Lung (tissue), 12 donors: ENCODE results near the gene VSTM2B. TPM values are rescaled to one million over a fixed set of nuclear protein-coding genes. Genes with fewer than 3 reads are reported as not detected.

Source experiments
- ATAC-seq: fragments of 200-7000 bp; cut with Tn5 transposase; one replicate; pipeline ENCODE4 v1.9.1; 2020; ENCODE audit warnings: moderate number of reproducible peaks; ENCODE audit not compliant: insufficient read depth, low FRiP score
- DNase-seq, 3 donors: peaks; one replicate each; pipeline ENCODE4 v3.0.0-alpha.2; 2013 to 2017
- H3K27ac ChIP-seq, 2 donors: one replicate each; pipeline ENCODE4 v1.5.1; 2013; ENCODE audit warnings: mild to moderate bottlenecking in 2 of 2, moderate library complexity in 2 of 2, control low read depth in 1 of 2, inconsistent platforms in 1 of 2, low read depth in 1 of 2, low read length in 1 of 2
- H3K27me3 ChIP-seq, 3 donors: one replicate each; pipeline ENCODE4 v1.5.1; 2013; ENCODE audit warnings: low read length in 2 of 3; ENCODE audit not compliant: control insufficient read depth in 3 of 3, insufficient read depth in 3 of 3
- H3K36me3 ChIP-seq, 4 donors: one replicate each; pipeline ENCODE4 v1.5.1; 2013; ENCODE audit warnings: low read length in 4 of 4, mild to moderate bottlenecking in 1 of 4, moderate library complexity in 1 of 4; ENCODE audit not compliant: control insufficient read depth in 4 of 4, insufficient read depth in 4 of 4
- H3K4me1 ChIP-seq, 5 donors: one replicate each; pipeline ENCODE4 v1.5.1; 2013; ENCODE audit warnings: low read length in 5 of 5, mild to moderate bottlenecking in 2 of 5, moderate library complexity in 1 of 5; ENCODE audit not compliant: control insufficient read depth in 5 of 5, insufficient read depth in 5 of 5
- H3K4me3 ChIP-seq: one replicate; pipeline ENCODE4 v1.5.1; 2013; ENCODE audit warnings: mild to moderate bottlenecking, control low read depth, moderate library complexity
- H3K9ac ChIP-seq, 2 donors: one replicate each; pipeline ENCODE4 v1.5.1; 2013; ENCODE audit warnings: low read length in 2 of 2, control low read depth in 1 of 2; ENCODE audit not compliant: insufficient read depth in 1 of 2
- H3K9me3 ChIP-seq, 4 donors: one replicate each; pipeline ENCODE4 v1.5.1; 2013; ENCODE audit warnings: low read length in 3 of 4, mild to moderate bottlenecking in 1 of 4, moderate library complexity in 1 of 4; ENCODE audit not compliant: control insufficient read depth in 4 of 4, insufficient read depth in 3 of 4
- WGBS, 2 donors: extraction: QIAGEN DNeasy Blood & Tissue Kit; methylation state at CpG; one replicate each; pipeline ENCODE4 v1.1.7; 2013; 5-methylcytosine and 5-hydroxymethylcytosine counted together
- polyA plus RNA-seq, 2 donors: library from polyadenylated mRNA; stranded (reverse); fragments of 200-250 nt; gene quantifications; one replicate each; pipeline ENCODE4 v1.2.1, GENCODE V29; 2013
- total RNA-seq, 2 donors: library from RNA; depleted of rRNA in 1 of 2; stranded (reverse); fragments of >200 nt in 1 of 2; gene quantifications; one replicate each; pipeline ENCODE4 v1.2.1, GENCODE V29; 2014 to 2021
- TF ChIP-seq, protein P1 (sequence below): IDR thresholded peaks from 2 replicates; pipeline ENCODE4 v1.5.1; 2012; ENCODE audit warnings: mild to moderate bottlenecking; ENCODE audit errors: control extremely low read depth, extremely low read depth
- donor health status: control.
- donor health status: control.
- donor health status: Bipolar disorder and iron deficiency.
- donor health status: healthy.
- donor health status: DM: yes; HTN: yes; CAD: no.

VSTM2B gene
- total and polyA plus RNA-seq, 4 donors = not detected

DNA sequence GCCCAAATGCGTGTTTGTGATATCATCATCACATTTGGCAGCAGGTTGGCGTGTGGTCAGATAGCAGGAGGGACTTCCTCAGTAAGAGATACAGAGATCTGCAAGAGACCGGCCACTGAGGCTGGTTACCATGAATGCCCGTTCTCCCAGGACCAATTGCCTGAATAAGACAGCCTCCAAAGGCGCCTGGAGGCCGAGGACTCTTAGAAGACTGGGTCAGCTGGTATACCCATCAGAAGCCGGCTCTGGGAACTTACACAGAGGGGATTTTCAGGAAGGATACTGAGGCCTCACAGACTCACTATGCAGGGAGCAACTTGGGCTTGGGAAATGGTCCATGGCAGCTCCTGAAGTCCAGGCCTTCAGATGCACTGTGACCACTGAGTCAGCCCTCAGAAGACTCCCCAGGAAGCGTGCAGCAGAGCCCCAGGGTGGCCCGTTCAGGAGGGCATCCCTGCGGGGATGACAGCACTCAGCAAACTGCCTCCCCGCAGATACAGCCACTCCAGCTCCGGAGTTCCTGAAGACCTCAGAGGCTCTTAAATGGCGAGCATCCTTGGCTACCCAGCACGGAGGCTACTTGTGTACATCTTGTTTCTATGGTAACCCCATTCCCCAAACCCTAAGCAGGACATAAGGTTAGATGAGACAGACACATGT lies 26.4 kb upstream of the VSTM2B start:
- DNase-seq = no peak
- H3K36me3 ChIP-seq = no peaks in the 10 kb centered on the region
- H3K4me3 ChIP-seq = no peak overlapping the region
- no peak overlapping the region for H3K9ac ChIP-seq
- 74 to 82% methylated on average over 14 of the region's 14 CpGs for WGBS, 2 donors
- peaks cover 0 to 8% (median 0%) of the 10 kb centered on the region in 4 donors for H3K9me3 ChIP-seq
- peaks cover 0 to 1% (median 0%) of the 10 kb centered on the region in 5 donors for H3K4me1 ChIP-seq
- H3K27ac ChIP-seq = no peak overlapping the region
- TF ChIP-seq, protein P1, sequence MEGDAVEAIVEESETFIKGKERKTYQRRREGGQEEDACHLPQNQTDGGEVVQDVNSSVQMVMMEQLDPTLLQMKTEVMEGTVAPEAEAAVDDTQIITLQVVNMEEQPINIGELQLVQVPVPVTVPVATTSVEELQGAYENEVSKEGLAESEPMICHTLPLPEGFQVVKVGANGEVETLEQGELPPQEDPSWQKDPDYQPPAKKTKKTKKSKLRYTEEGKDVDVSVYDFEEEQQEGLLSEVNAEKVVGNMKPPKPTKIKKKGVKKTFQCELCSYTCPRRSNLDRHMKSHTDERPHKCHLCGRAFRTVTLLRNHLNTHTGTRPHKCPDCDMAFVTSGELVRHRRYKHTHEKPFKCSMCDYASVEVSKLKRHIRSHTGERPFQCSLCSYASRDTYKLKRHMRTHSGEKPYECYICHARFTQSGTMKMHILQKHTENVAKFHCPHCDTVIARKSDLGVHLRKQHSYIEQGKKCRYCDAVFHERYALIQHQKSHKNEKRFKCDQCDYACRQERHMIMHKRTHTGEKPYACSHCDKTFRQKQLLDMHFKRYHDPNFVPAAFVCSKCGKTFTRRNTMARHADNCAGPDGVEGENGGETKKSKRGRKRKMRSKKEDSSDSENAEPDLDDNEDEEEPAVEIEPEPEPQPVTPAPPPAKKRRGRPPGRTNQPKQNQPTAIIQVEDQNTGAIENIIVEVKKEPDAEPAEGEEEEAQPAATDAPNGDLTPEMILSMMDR = no peak
- peaks cover 0 to 4% (median 0%) of the 10 kb centered on the region in 3 donors for H3K27me3 ChIP-seq
- ATAC-seq = no peak

DNA sequence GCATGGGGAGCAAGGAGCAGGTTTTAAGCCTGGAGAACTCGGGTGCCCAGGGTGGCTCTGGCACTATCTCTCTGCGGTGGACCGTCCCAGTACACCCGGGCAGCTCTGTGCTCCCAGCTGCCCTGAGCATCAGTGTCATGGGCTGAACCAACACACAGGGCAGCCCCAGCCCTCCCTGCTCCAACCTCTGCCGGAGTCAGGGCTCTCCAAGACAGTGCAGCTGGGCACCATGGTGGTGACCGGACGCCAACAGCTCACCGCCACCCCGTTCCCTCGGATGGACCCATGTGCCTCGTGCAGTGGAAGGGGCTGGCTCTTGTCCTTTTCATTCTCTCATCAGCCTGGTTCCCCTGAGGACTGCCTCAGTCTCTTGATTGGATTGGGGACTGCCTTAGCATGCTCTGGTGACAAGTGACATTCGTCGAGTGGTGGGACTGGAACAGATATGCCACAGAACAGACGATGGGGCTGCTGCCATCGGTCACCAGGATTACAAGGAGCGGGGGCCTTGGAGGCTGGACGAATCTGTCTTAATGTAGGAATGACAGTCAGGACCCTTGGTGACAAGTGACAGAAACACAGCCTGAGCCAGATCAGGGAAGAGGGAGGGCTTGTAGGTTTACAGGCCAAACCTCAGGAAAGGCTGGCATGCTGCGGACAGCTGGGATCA lies 25.7 kb upstream of the VSTM2B start:
- TF ChIP-seq, protein P1 = no peak
- WGBS, 2 donors = 83 to 88% methylated on average over 18 of the region's 18 CpGs
- Histone ChIP-seq H3K9me3 (peaks cover 0 to 8% (median 0%) of the 10 kb centered on the region in 4 donors), H3K27me3 (peaks cover 0 to 4% (median 0%) of the 10 kb centered on the region in 3 donors), H3K4me3 (no peak overlapping the region), H3K36me3 (no peaks in the 10 kb centered on the region), H3K9ac (no peak overlapping the region), H3K4me1 (peaks cover 0 to 8% (median 0%) of the 10 kb centered on the region in 5 donors), H3K27ac (no peak overlapping the region)
- DNase-seq (no peak), ATAC-seq (no peak)

DNA sequence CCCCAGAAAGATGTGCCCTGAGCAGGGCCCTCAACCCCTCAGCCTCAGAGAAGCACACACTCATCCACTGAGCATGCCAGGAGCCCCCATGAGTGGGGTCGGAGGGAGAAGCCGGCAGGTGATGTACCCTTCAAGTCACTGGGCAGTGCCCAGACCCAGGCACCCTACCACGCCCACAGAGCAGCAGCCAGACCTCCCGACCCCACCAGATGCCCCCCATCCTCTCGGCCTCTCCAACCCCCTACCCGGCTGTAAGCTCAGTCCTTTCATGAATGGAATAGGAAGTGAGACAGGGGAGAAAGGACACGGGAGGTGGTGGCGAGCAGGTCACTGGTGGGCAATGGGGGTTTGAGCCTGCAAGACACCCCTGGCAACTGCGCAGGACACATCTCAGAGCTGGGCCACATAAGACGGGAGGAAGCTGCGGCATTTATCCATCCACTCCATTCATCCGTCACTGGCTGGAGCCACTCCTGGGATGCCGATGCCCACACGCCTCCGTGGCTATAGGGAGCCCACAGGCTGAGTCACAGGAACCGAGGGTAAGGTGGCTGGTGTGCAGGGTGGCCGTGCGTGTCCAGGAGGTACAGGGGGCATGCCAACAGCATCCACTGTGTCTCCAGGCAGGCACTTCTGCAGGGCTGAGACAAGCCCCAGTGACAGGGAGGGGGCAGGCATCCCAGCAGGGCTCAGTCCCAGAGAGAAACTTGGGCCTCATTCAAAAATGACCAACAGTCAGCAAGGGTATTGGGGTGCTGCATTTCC lies 23.8 kb upstream of the VSTM2B start:
- WGBS, 2 donors = 84 to 91% methylated on average over 18 of the region's 18 CpGs
- DNase-seq = no peak

More for the DNA sequence above, 23.8 kb upstream of the VSTM2B start:
- H3K27me3 ChIP-seq = peaks cover 0 to 4% (median 0%) of the 10 kb centered on the region in 3 donors
- no peak overlapping the region for H3K27ac ChIP-seq
- ATAC-seq = no peak
- H3K9ac ChIP-seq = no peak overlapping the region
- H3K4me3 ChIP-seq = no peak overlapping the region
- TF ChIP-seq, protein P1 = no peak
- peaks cover 0 to 10% (median 0%) of the 10 kb centered on the region in 5 donors for H3K4me1 ChIP-seq
- no peaks in the 10 kb centered on the region for H3K36me3 ChIP-seq
- peaks cover 0 to 8% (median 0%) of the 10 kb centered on the region in 4 donors for H3K9me3 ChIP-seq
